Activated CD4-positive, alpha-beta T cell treated with anti-CD3 and anti-CD28 coated beads for 36 hours (primary cell): ENCODE measurements around the gene CHRDL2. TPM values are rescaled to one million over a fixed set of nuclear protein-coding genes. Genes with fewer than 3 reads are reported as not detected.
"Not testable (repeated sequence)": the region's sequence is repeated elsewhere in the genome, so short reads cannot be mapped to it uniquely, and the experiment has no call there.

Experiments used
- ATAC-seq: fragments of 200-7000 bp; cut with Tn5 transposase; one replicate; pipeline ENCODE4 v1.10.0; 2021; ENCODE audit warnings: mild to moderate bottlenecking, moderate library complexity
- CTCF ChIA-PET: fragments of 350-600 bp; sonication (Branson Sonifier 250); formaldehyde crosslinking; loops from one replicate; lab custom pipeline; 2021; ENCODE audit warnings: antibody characterized with exemption; lab: Charles Lee
- POLR2A ChIA-PET: fragments of 350-600 bp; sonication (Branson Sonifier 250); formaldehyde crosslinking; loops from one replicate; lab custom pipeline; 2021; ENCODE audit warnings: antibody characterized with exemption, inconsistent platforms; lab: Charles Lee
- DNase-seq: peaks from one replicate; pipeline ENCODE4 v3.0.0-alpha.2; 2020
- H3K27ac Mint-ChIP-seq: one replicate; pipeline ENCODE4 v1.8.0; 2021; ENCODE audit warnings: mixed read lengths
- H3K27me3 Mint-ChIP-seq: one replicate; pipeline ENCODE4 v1.8.0; 2021; ENCODE audit warnings: mixed read lengths
- H3K36me3 Mint-ChIP-seq: one replicate; pipeline ENCODE4 v1.8.0; 2021; ENCODE audit warnings: low read depth, mixed read lengths
- H3K4me1 Mint-ChIP-seq: one replicate; pipeline ENCODE4 v1.8.0; 2021; ENCODE audit warnings: mixed read lengths
- H3K4me3 Mint-ChIP-seq: one replicate; pipeline ENCODE4 v1.8.0; 2021; ENCODE audit warnings: mild to moderate bottlenecking, moderate library complexity, mixed read lengths
- H3K9me3 Mint-ChIP-seq: one replicate; pipeline ENCODE4 v1.8.0; 2021; ENCODE audit warnings: low read depth, mixed read lengths
- intact Hi-C, 2 experiments: fragments of 100-400 bp; cut with DNase I in 1 of 2; cut with micrococcal nuclease in 1 of 2; formaldehyde crosslinking; loops; one replicate each; pipeline versions ENCODE4 v1.14.2 to v1.15.1; 2022 to 2024; cut with DNase I, micrococcal nuclease
- microRNA-seq: library from miRNA; unstranded; fragments of <30 nt; microRNA quantifications from one replicate; pipeline ENCODE4 v1.2.0, GENCODE V29; 2021; ENCODE audit warnings: borderline replicate concordance
- total RNA-seq, 2 experiments: library from RNA; stranded (reverse); gene quantifications; one replicate each; pipeline ENCODE4 v1.2.3, GENCODE V29; 2021

CHRDL2 gene
- total RNA-seq, 2 experiments from 2014 or later, result not detected

GRCh38 chr11:74659124-74659523, 72.1 kb downstream of the CHRDL2 start:
- POLR2A ChIA-PET, intact Hi-C loops, H3K9me3 Mint-ChIP-seq, DNase-seq, CTCF ChIA-PET, H3K27me3 Mint-ChIP-seq, H3K4me3 Mint-ChIP-seq, H3K27ac Mint-ChIP-seq, ATAC-seq, H3K4me1 Mint-ChIP-seq: not testable (repeated sequence)
- peaks cover 56% of the 10 kb centered on the region for H3K36me3 Mint-ChIP-seq

GRCh38 chr11:74654976-74655375, 76.2 kb downstream of the CHRDL2 start:
- ChIA-PET POLR2A (no interaction called here), CTCF (interaction anchor here (1.5 kb wide), 1 partner anchor 15 kb away, joined by 4 read pairs; no protein-coding TSS in a partner anchor)
- Mint-ChIP-seq H3K27ac (no peak overlapping the region), H3K4me1 (no peaks in the 10 kb centered on the region), H3K9me3 (peaks cover 10% of the 10 kb centered on the region), H3K27me3 (no peaks in the 10 kb centered on the region), H3K4me3 (no peak overlapping the region), H3K36me3 (peaks cover 68% of the 10 kb centered on the region)
- ATAC-seq (no peak), DNase-seq (no peak)
- intact Hi-C loops, result no loop called here

- DNase-seq (no peak), ATAC-seq (no peak)
- intact Hi-C loops, result no loop called here
- no peaks in the 10 kb centered on the region for H3K9me3 Mint-ChIP-seq
- H3K4me3 Mint-ChIP-seq, result no peak overlapping the region
- H3K36me3 Mint-ChIP-seq, result peaks cover 56% of the 10 kb centered on the region
- H3K4me1 Mint-ChIP-seq, result no peaks in the 10 kb centered on the region
- H3K27me3 Mint-ChIP-seq, result no peaks in the 10 kb centered on the region
- CTCF ChIA-PET, result interaction anchor here (1.4 kb wide), 1 partner anchor 52 kb away, joined by 3 read pairs; no protein-coding TSS in a partner anchor
- POLR2A ChIA-PET, result no interaction called here
- no peak overlapping the region for H3K27ac Mint-ChIP-seq
Observed at GRCh38 chr11:74650498-74650897, 80.7 kb downstream of the CHRDL2 start.

GRCh38 chr11:74648894-74649293, 82.3 kb downstream of the CHRDL2 start:
- DNase-seq, result no peak
- no peak for ATAC-seq
- Mint-ChIP-seq H3K9me3 (no peaks in the 10 kb centered on the region), H3K36me3 (peaks cover 55% of the 10 kb centered on the region), H3K27me3 (no peaks in the 10 kb centered on the region), H3K4me1 (no peaks in the 10 kb centered on the region), H3K4me3 (no peak overlapping the region), H3K27ac (no peak overlapping the region)
- POLR2A ChIA-PET, result no interaction called here
- CTCF ChIA-PET, result no interaction called here
- intact Hi-C loops, result no loop called here

GRCh38 chr11:74647831-74648230, 83.4 kb downstream of the CHRDL2 start:
- DNase-seq (no peak), ATAC-seq (no peak)
- no peak overlapping the region for H3K4me3 Mint-ChIP-seq
- H3K27me3 Mint-ChIP-seq, result no peaks in the 10 kb centered on the region
- H3K9me3 Mint-ChIP-seq, result no peaks in the 10 kb centered on the region
- peaks cover 51% of the 10 kb centered on the region for H3K36me3 Mint-ChIP-seq
- POLR2A ChIA-PET, result no interaction called here
- no peak overlapping the region for H3K27ac Mint-ChIP-seq
- intact Hi-C loops, result no loop called here
- H3K4me1 Mint-ChIP-seq, result no peaks in the 10 kb centered on the region
- CTCF ChIA-PET, result no interaction called here

- CTCF ChIA-PET, result no interaction called here
Observed at GRCh38 chr11:74647404-74647803, 83.8 kb downstream of the CHRDL2 start.

GRCh38 chr11:74646954-74647353, 84.3 kb downstream of the CHRDL2 start:
- intact Hi-C loops, result no loop called here
- Mint-ChIP-seq H3K27ac (no peak overlapping the region), H3K27me3 (no peaks in the 10 kb centered on the region), H3K4me1 (no peaks in the 10 kb centered on the region), H3K4me3 (no peak overlapping the region), H3K36me3 (peaks cover 51% of the 10 kb centered on the region), H3K9me3 (no peaks in the 10 kb centered on the region)
- ChIA-PET POLR2A (no interaction called here), CTCF (interaction anchor here (0.7 kb wide), 1 partner anchor 55 kb away, joined by 3 read pairs; no protein-coding TSS in a partner anchor)
- DNase-seq (no peak), ATAC-seq (no peak)

More at GRCh38 chr11:74647404-74647803, 83.8 kb downstream of the CHRDL2 start:
- Mint-ChIP-seq H3K4me1 (no peaks in the 10 kb centered on the region), H3K27me3 (no peaks in the 10 kb centered on the region), H3K27ac (no peak overlapping the region), H3K4me3 (no peak overlapping the region), H3K9me3 (no peaks in the 10 kb centered on the region), H3K36me3 (peaks cover 51% of the 10 kb centered on the region)
- ATAC-seq (no peak), DNase-seq (no peak)
- intact Hi-C loops, result no loop called here
- POLR2A ChIA-PET, result no interaction called here

Small RNAs within 50 kb of the gene (microRNA-seq; reads per million reads assigned to microRNA genes)
- gene MIR4696, result not detected

Other genes with a start within 250 kb of the CHRDL2 start
- 1 to 10 TPM; 4.2 to 5.0 TPM for gene LIPT2, start 237.7 kb downstream of the CHRDL2 start, total RNA-seq
- gene POLD3, start 138.8 kb downstream of the CHRDL2 start, total RNA-seq, result 10 to 100 TPM; 70.0 to 79.8 TPM
- gene RNF169, start 17.4 kb upstream of the CHRDL2 start, total RNA-seq, result 10 to 100 TPM; 15.3 to 16.0 TPM
- gene XRRA1, start 217.7 kb upstream of the CHRDL2 start, total RNA-seq, result 10 to 100 TPM in 1 of 2 experiments, 1 to 10 TPM in 1; 7.8 to 11.9 TPM
- gene SPCS2, start 217.8 kb upstream of the CHRDL2 start, total RNA-seq, result 100 to 1,000 TPM; 124 to 131 TPM